GM12865 (cell line): ENCODE measurements around the gene STON2.
A peak's percentile ranks its signal among the peaks of the same experiment; 100 is the strongest.

Experiments
- DNase-seq: peaks from one replicate; pipeline ENCODE4 v3.0.0; 2010; ENCODE audit warnings: low read depth
- H3K4me3 ChIP-seq: 2 replicates; pipeline ENCODE4 v1.5.1; 2011; ENCODE audit warnings: mild to moderate bottlenecking, low read depth, low read length, control low read depth
- TF ChIP-seq, protein P1 (sequence below): IDR thresholded peaks from 2 replicates; pipeline ENCODE4 v1.5.1; 2011; ENCODE audit warnings: low read length, control low read depth, low read depth, inconsistent platforms; ENCODE audit not compliant: insufficient read depth; ENCODE audit errors: missing control alignments

The STON2 gene

GRCh38 chr14:81220830-81221578, 179.1 kb downstream of the STON2 start, which contains the start of gene GTF2A1:
GTF2A1 (minus strand) TSS chr14:81220959; CDS start chr14:81220518, 441 bp downstream.
- peak; percentile 97 for DNase-seq
- H3K4me3 ChIP-seq = peak within 1 kb of the TSS; percentile 89
- TF ChIP-seq, protein P1, sequence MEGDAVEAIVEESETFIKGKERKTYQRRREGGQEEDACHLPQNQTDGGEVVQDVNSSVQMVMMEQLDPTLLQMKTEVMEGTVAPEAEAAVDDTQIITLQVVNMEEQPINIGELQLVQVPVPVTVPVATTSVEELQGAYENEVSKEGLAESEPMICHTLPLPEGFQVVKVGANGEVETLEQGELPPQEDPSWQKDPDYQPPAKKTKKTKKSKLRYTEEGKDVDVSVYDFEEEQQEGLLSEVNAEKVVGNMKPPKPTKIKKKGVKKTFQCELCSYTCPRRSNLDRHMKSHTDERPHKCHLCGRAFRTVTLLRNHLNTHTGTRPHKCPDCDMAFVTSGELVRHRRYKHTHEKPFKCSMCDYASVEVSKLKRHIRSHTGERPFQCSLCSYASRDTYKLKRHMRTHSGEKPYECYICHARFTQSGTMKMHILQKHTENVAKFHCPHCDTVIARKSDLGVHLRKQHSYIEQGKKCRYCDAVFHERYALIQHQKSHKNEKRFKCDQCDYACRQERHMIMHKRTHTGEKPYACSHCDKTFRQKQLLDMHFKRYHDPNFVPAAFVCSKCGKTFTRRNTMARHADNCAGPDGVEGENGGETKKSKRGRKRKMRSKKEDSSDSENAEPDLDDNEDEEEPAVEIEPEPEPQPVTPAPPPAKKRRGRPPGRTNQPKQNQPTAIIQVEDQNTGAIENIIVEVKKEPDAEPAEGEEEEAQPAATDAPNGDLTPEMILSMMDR = no peak

DNA sequence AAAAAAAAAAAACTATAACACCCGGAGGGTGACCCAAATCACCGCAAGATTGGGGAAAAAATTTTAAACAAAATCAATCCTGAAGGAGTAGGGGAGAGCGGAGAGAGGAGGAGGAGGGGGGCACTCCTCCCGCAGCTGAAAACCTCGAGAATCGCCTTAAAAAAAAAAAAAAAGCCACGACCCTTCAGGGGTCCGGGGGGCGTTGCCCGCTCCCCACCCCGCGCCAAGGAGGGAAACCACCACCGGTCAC, 179.6 kb downstream of the STON2 start:
- DNase-seq = no peak
- TF ChIP-seq, protein P1 = no peak
- H3K4me3 ChIP-seq = peak overlapping the region; percentile 89

GRCh38 chr14:81219759-81220579, 180.2 kb downstream of the STON2 start:
- peak overlapping the region; percentile 89 for H3K4me3 ChIP-seq
- DNase-seq = peak; percentile 63
- TF ChIP-seq, protein P1 = no peak

- peak; percentile 97 for DNase-seq
- TF ChIP-seq, protein P1 = no peak
- H3K4me3 ChIP-seq = peak overlapping the region; percentile 54
These were observed 180.8 kb downstream of the STON2 start for GRCh38 chr14:81219210-81219758.

DNA sequence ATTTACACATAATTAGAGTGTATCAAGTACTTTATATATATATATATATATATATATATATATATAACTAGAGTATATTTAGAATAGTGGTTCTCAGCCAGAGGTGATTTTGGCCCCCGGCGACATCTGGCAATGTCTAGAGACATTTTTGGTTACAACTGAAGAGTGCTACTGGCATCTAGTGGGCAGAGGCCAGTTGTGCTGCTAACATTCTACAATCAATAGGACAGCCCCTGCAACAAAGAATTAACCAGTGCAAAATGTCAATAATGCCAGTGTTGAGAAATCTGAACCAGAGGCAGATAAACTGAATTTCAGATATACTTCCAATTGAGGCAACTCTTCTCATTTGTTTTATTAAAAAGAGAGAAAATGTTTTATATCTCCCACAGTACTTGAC, 188.3 kb downstream of the STON2 start:
- no peak overlapping the region for H3K4me3 ChIP-seq
- TF ChIP-seq, protein P1 = peak; percentile 44
- peak; percentile 54 for DNase-seq
